NCI-H82 treated with DMSO at 0.1 percent for 48 hours (cell line): Measurements from ENCODE around the gene DTX2.
"Not testable (repeated sequence)": the region's sequence is repeated elsewhere in the genome, so short reads cannot be mapped to it uniquely, and the experiment has no call there.

ENCODE experiments used
- DNase-seq: peaks from one replicate; lab custom pipeline; 2025; ENCODE audit not compliant: unreplicated experiment; lab: John Stamatoyannopoulos, UW

DTX2 gene

DNA sequence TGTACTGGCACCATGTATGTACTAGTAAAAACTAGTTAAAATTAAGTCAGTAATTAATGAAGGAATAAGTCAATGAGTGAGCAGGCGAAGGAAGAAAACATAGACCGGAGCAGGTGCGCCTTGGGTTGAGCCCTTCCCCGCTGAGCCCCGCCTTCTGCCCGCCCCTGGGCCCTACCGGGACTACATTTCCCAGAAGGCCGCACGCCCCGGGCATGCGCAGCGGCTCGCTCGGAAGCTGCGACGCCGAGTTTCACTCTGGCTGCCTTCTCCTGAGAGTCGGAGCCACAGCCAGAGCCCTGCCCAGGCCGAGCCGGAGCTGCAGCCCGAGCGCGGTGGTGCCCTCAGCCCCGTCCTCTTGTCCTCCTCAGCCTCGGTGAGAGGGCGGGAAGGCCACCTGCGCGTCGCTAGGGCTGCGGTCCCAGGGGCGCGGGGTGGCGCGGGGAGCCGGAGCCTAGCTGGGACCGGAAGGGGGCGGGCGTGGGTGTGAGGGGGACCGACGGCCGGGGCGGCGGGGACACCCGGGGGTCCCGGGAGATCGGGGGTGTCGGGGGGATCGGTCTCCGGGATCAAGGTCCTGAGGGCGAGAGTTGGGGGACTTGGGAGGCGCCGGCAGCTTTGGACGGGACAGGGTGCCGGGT lies at the start of gene DTX2:
Gene DTX2, plus strand, starts transcription at position 246 of the 638 bp plus-strand sequence. CDS start 18,801 bp downstream, outside the sequence.
- not testable (repeated sequence) for DNase-seq

DNA sequence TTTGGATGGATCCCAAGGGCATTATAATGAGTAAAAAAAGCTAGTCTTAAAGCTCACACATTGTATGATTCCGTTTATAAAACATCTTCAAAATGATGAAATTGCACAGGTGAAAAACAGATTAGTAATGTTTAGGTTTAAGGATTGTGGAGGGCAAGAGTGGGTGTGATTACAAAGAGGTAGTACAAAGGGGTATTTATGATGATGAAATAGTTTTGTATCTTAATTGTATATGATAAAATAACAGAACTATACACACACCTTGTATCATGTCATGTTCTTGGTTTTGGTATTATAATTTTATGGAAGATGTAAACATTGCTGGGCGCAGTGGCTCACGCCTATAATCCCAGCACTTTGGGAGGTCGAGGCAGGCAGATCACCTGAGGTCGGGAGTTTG lies 49.3 kb upstream of the DTX2 start:
- DNase-seq: no peak

DNA sequence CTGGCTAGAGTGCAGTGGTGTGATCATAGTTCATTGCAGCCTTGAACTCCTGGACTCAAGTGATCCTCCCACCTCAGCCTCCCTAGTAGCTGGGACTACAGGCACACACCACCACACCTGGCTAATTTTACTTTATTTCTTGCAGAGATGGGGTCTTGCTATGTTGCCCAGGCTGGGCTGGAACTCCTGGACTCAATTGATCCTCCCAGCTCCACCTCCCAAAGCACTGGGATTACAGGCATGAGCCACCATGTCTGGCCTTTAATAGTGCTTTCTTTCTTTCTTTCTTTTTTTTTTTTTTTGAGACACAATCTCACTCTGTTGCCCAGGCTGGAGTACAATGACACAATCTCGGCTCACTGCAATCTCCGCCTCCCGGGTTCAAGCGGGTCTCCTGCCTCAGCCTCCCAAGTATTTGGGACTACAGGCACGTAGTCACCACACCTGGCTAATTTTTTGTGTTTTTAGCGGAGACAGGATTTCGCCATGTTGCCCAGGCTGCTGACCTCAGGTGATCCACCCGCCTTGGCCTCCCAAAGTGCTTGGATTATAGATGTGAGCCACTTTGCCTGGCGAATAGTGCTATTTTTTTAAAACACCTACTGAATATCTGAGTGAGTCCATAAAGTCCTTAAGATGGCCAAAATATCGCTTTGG lies 43.7 kb upstream of the DTX2 start:
- DNase-seq: not testable (repeated sequence)

DNA sequence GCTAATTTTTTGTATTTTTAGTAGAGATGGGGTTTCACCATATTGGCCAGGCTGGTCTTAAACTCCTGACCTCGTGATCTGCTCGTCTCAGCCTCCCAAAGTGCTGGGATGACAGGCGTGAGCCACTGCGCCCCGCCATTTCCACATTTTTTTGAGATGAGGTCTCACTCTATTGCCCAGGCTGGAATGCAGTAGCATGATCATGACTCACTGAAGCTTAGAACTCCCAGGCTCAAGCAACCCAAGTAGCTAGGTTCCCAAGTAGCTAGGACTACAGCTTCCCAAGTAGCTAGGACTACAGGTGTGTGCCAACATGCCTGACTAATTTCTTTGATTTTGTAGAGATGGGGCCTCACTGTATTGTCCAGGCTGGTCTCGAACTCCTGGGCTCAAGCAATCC lies 40.4 kb upstream of the DTX2 start:
- not testable (repeated sequence) for DNase-seq

DNA sequence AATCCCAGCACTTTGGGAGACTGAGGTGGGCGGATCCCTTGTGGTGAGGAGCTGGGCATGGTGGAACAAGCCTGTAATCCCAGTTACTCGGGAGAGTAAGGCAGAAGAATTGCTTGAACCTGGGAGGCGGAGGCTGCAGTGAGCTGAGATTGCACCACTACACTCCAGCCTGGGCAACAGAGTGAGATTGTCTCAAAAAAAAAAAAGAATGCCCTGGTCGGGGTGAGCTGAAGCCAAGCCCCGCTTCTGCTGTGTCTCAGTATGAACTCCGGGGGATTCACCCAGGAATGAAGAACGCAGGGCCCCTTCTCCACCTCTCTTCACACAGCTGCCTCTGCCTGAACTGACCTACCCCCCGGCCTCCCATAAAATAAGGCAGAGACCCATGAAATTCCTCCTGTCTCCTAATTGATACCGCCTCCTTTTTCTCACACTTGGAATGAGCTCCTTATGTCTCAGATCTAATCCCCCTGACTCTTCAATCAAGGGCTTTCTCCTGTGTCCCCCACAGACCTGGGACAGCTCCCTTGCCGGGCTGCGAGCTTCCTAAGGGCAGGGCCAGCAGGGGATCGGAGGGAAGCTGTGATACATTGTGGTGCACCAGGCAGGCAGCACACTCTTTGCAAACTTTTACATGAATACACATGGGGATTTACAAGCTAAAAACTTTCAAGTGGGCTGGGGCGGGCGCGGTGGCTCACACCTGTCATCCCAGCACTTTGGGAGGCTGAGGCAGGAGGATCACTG lies 37.7 kb upstream of the DTX2 start:
- DNase-seq: no peak

DNA sequence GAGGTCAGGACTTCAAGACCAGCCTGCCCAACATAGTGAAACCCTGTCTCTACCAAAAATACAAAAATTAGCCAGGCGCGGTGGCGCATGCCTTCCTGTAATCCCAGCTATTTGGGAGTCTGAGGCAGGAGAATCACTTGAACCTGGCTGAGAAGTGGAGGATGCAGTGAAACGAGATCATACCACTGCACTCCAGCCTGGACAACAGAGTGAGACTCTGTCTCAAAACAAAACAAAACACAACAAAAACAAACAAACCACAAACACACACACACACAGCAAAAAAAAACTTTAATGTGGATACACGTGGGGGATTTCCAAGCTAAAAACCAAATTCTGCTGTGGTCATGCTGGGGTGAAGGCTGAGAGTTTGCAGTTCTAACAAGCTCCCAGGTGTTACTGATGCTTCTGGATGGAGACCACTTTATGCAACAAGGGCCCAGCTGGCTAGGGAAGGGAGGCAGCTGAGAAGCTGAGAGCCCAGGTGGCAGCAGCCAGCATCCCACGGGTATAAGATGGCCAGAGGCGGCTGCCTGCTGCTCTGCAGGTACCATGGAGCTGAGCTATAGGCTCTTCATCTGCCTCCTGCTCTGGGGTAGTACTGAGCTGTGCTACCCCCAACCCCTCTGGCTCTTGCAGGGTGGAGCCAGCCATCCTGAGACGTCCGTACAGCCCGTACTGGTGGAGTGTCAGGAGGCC lies 36.9 kb upstream of the DTX2 start, which contains the start of gene ZP3:
Gene ZP3, plus strand, starts transcription at position 538 of the 699 bp plus-strand sequence. Its CDS starts 15 bp downstream, at position 553.
- no peak for DNase-seq

DNA sequence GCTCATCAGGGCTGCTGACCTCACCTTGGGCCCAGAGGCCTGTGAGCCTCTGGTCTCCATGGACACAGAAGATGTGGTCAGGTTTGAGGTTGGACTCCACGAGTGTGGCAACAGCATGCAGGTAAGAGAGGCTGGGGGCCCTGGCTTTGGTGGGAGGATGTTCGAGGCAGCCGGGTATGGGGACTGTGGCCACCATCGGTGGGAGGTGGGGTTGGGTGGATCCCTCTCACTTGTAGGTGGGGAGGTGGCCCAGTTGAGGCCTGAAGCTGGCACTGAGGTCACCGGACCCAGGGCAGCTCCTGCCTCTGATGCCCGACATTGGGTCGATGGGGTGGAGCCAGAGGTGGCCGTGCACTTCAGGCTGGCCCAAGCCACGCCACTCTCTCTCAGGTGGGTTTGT lies 36.4 kb upstream of the DTX2 start:
- DNase-seq: no peak

DNA sequence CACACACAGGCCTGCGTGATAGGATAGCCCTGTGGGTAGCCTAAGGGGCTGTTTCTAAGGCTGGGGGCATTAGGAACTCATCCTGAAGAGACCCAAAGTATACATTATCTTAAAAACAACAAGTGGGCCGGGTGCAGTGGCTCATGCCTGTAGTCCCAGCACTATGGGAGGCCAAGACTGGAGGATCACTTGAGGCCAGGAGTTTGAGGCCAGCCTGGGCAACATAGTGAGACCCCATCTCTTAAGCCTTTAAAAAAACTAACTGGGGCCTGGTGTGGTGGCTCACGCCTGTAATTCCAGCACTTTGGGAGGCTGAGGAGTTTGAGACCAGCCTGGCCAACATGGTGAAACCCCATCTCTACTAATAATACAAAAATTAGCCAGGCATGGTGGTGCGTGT lies 36.0 kb upstream of the DTX2 start:
- not testable (repeated sequence) for DNase-seq

DNA sequence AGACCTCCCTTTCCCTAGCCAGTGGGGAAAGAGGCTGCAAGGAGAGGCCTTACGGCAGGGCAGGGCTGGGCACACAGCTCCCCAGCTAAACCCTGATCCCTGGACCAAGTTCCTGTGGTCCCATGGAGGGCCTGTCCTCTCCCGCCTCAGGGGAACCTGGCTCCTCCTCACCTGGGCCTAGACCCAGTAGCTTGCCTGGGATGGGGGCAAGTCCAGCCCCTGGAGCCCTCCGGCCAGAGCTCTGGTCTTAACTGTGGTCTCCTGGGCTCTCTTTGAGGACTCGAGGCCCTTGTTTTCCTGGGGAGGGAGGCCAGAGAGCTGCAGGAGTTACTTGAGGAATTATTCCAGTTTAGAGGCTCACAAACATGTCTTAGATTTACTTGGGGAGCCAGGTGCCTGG lies 35.3 kb upstream of the DTX2 start:
- no peak for DNase-seq

DNA sequence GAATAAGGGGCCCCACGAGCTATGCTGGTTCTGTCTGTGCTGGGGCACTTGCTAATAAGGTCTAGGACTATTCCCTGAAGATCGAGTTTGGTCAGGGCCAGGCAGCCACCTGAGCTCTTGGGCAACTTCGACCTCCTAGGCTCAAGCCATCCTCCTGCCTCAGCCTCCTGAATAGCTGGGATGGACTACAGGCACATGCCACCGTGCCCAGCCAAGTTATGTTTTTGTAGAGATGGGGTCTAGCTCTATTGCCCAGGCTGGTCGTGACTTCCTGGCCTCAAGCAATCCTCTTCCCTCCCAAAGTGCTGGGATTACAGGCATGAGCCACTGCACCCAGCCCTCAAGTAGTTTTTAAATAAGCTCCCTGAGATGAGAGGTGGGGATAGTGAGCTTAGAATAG lies 33.9 kb upstream of the DTX2 start:
- no peak for DNase-seq

DNA sequence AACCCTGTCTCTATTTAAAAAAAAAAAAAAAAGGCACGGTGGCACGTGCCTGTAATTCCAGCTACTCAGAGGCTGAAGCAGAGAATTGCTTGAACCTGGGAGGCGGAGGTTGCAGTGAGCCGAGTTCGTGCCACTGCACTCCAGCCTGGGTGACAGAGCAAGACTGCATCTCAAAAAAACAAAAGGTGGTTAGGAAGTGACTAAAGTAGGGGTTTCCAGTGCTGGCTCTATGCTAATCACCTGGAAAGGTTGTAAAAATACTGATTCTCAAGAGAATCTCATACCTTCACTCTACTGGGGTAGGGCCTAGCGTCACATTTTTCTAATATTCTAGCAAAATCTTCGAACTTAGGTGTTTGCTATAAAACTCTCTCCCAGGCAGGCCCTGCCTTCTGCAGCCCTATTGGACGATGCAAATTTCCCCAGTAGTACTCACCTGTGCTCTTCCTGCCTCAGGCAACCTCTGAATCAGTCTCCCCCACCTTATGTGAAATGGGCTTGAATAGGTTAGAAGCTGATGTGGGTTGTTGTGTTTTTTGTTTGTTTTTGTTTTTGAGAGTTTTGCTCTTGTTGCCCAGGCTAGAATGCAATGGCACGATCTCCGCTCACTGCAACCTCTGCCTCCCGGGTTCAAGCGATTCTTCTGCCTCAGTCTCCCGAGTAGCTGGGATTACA lies 33.2 kb upstream of the DTX2 start:
- DNase-seq: no peak

DNA sequence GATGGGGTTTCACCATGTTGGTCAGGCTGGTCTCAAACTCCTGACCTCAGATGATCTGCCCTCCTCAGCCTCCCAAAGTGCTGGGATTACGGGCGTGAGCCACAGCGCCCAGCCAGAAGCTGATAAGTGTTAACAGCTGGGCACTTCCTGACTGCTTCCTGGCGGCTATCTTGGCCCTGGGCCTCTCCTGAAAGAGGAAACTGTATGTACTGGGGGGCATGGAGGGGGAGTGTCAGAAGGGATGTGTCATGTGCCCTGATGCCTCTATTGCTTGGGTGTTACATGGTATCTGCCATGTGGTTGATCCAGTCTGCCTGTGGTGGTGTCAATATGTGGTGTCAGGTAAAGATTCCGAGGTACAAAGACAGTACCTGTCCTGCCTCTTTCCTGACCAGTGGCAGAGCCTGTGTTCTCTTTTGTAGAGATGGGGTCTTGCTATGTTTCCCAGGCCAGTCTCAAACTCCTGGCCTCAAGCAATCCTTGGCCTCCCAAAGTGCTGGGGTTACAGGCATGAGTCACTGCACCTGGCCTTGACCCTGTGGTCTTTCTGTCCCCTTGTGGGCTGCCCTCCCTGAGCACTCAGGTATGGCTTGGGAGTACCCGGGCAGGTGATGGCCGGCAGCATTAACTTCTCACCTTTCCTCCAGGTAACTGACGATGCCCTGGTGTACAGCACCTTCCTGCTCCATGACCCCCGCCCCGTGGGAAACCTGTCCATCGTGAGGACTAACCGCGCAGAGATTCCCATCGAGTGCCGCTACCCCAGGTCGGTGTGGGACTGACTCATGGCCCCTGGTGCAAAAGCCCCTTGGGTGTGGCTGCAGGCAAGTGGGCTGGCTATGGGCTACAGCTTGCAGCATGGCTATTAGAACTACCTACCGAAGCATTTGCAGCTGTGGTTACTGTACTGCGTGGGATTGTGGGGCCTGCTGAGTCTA lies 32.4 kb upstream of the DTX2 start:
- no peak for DNase-seq

DNA sequence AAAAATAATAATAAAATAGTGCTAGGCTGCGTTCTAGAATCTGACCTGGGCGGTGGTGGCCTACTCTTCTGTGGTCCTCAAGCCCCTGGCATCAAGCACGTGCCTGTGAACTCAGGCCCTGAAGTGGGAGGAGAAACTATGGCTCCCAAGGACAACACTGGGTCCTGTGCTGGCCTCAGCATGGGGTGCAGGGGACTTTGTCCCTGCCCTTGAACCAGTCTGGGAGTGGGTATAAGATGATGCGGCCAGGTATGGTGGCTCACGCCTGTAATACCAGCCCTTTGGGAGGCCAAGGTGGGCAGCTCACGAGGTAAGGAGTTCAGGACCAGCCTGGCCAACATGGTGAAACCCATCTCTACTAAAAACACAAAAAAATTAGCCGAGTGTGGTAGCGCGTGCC lies 31.3 kb upstream of the DTX2 start:
- no peak for DNase-seq

DNA sequence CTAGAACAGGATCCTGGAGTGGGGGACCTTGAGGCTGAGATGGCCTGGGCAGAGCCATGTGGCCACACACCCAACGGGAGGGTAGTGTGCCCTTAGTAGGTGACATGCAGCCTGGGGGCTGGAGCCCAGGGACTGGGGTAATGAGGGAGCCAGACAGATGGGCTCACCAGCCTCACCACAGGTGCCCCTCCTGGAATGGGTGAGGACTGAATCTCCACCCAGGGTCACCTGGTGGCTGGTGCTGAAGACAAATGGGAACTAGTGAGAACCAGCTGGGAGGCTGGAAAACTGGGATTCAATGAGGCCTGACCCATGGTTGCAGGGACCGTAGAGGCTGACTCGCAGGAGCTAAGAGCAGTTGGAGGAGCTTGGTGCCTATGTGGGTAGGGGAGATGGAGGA lies 30.7 kb upstream of the DTX2 start:
- no peak for DNase-seq

DNA sequence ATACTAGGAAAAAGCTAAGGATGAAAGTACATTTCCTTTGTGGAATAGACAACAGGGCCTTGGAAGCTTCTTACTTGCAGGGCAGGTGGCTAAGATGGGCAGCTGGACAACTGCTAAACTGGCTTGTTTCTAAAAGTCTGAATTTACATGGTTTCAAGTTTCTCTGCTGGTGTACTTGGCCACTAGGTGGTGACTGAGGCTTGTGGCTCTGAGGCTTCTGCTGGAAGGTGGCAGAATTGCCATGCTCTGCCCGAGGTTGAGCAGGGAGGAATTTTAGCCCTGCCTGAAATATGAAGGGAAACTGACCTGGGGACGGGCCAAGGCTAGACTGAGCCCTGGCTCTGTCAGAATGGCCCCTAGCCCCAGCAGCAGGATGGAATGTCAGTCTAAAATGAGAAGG lies 23.6 kb upstream of the DTX2 start:
- DNase-seq: peak; percentile 47

DNA sequence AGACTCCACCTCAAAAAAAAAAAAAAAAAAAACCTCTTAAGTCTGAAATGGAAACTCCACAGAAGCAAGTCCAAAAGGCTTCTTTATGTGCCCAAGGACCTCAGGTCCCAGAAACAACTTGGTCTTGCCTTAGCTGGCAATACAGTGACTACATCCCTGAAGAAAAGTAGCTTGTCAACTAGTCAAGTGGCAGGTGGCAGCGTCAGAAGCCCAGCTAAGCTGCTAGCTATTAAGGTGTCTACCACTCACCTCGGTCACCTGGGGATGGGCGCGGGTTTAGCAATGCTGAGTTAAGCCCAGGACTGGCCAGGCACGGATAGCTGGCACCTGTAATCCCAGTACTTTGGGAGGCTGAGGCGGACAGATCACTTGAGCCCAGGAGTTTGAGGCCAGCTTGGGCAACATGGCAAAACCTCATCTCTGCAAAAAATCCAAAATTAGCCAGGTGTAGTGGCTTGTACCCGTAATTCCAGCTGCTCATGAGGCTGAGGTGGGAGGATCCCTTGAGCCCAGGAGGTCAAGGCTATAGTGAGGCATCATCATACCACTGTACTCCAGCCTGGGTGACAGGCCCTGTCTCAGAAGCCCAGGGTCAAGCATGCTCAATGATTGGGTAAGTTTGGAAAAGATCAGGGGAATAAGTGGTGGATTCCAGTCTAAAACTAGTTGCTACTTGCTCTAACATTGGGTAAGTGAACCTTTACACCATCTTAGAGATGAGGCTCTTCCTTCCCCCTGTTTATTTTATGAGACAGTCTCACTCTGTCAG lies 22.2 kb upstream of the DTX2 start:
- not testable (repeated sequence) for DNase-seq

DNA sequence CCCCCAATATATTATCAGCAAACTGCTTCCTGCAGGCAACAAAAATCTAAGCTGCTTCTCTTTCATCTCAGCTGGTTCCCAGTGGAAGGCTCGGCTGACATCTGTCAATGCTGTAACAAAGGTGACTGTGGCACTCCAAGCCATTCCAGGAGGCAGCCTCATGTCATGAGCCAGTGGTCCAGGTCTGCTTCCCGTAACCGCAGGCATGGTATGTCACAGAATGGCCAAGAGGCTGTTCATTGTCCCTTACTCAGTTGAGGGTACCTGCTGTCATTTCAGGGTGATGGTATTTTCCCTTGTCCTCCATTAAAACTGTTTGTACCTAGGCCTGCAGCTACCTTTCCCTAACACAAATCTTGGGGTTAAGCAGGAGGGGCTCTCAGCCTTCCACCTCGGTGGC lies 21.1 kb upstream of the DTX2 start:
- DNase-seq: not testable (repeated sequence)

DNA sequence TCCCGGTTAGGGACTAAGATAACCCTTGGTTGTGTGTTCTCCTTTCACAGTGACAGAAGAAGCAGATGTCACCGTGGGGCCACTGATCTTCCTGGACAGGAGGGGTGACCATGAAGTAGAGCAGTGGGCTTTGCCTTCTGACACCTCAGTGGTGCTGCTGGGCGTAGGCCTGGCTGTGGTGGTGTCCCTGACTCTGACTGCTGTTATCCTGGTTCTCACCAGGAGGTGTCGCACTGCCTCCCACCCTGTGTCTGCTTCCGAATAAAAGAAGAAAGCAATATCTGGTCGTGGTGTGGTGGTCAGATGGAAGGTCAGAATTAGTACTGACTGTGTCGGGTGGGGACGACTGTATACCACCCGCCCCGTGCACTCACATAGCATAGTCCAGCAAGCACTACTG lies 19.7 kb upstream of the DTX2 start:
- DNase-seq: not testable (repeated sequence)
